Measurements from ENCODE around the gene DNAJB1.

DNA sequence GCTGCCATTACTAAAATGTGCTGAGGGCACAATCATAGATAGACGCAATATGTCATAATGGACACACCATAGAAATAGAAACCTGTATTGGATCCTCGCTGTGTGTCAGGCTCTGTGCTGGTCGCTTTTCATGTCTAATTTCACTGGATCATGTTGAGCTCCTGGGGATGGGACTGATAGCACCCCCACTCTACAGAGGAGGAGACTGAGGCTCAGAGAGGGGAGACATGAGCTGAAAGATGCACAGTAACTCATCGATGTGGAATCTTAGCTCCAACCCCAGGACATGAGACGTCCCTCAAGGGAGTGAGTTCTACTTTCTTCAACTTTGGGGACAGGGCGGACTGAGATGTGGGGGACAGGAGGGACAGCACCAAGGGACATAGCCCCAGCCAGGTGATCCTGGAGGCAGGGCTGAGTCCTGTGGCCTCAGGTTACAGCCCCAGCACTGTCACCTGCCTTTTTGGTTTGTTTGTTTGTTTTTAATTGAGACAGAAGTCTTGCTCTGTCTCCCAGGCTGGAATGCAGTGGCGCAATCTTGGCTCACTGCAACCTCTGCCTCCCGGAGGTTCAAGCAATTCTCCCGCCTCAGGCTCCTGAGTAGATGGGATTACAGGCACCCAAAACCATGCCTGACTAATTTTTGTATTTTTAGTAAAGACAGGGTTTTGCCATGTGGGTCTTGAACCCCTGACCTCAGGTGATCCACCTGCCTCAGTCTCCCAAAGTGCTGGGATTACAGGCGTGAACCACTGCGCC is 15.7 kb downstream of the DNAJB1 start:
- TF ChIP-seq, protein P1, sequence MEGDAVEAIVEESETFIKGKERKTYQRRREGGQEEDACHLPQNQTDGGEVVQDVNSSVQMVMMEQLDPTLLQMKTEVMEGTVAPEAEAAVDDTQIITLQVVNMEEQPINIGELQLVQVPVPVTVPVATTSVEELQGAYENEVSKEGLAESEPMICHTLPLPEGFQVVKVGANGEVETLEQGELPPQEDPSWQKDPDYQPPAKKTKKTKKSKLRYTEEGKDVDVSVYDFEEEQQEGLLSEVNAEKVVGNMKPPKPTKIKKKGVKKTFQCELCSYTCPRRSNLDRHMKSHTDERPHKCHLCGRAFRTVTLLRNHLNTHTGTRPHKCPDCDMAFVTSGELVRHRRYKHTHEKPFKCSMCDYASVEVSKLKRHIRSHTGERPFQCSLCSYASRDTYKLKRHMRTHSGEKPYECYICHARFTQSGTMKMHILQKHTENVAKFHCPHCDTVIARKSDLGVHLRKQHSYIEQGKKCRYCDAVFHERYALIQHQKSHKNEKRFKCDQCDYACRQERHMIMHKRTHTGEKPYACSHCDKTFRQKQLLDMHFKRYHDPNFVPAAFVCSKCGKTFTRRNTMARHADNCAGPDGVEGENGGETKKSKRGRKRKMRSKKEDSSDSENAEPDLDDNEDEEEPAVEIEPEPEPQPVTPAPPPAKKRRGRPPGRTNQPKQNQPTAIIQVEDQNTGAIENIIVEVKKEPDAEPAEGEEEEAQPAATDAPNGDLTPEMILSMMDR (IDR thresholded peaks at IDR 0.05; ENCODE audit: low read depth, low read length, poor library complexity, severe bottlenecking) = no peak
- TF ChIP-seq EZH2phosphoT487 (IDR thresholded peaks at IDR 0.05; ENCODE audit: borderline replicate concordance, low read length) = no peak

Measured in DOHH2 (cell line).